ENCODE data around the gene SWAP70. TPM values are rescaled to one million over a fixed set of nuclear protein-coding genes. Genes with fewer than 3 reads are reported as not detected.
A peak's percentile ranks its signal among the peaks of the same experiment; 100 is the strongest.

The SWAP70 gene
- total and polyA plus RNA-seq, 9 of the 15 experiments (the other 6 are each of a cell fraction or from before 2014, with no cell fraction given) = 1.7 to 4.9 (median 3.9) TPM

GRCh38 chr11:9651899-9652748 is 11.8 kb upstream of the SWAP70 start (continued):
- no peak for TF ChIP-seq ZNF449 (CRISPR knock-in tag; IDR thresholded peaks at IDR 0.05)
- no peak for TF ChIP-seq NFATC3 (IDR thresholded peaks at IDR 0.05)
- no peak for TF ChIP-seq ZNF785 (CRISPR knock-in tag; IDR thresholded peaks at IDR 0.05)
- TF ChIP-seq NFIC (IDR thresholded peaks at IDR 0.05) = peak; percentile 48
- TF ChIP-seq GTF2A2 (tag; IDR thresholded peaks at IDR 0.05) = no peak
- peak; percentile 71 for TF ChIP-seq SMARCC2 (IDR thresholded peaks at IDR 0.05; ENCODE audit: low read depth)
- no peak for TF ChIP-seq PTBP1 (IDR thresholded peaks at IDR 0.05; ENCODE audit: low read depth, low read length)
- TF ChIP-seq WHSC1 (IDR thresholded peaks at IDR 0.05; ENCODE audit: low read length) = no peak
- TF ChIP-seq SRSF9 (IDR thresholded peaks at IDR 0.05; ENCODE audit: borderline replicate concordance, low read depth, low read length) = no peak
- no peak for TF ChIP-seq ZNF695 (CRISPR knock-in tag; IDR thresholded peaks at IDR 0.05)
- TF ChIP-seq STAT5A (IDR thresholded peaks at IDR 0.05; ENCODE audit: borderline replicate concordance, low read length) = peak; percentile 65; the same call in 1 of the 2 replicates
- peak; percentile 57; the same call in 1 of the 2 replicates for TF ChIP-seq ESRRA (IDR thresholded peaks at IDR 0.05; ENCODE audit: borderline replicate concordance, low read depth)
- no peak for TF ChIP-seq SIX5 (IDR thresholded peaks at IDR 0.05; ENCODE audit: borderline replicate concordance in 1 of 2, insufficient read depth in 1 of 2, low read depth in 1 of 2, low read length in 2 of 2)
- TF ChIP-seq GABPB2 (CRISPR knock-in tag; conservative IDR thresholded peaks at IDR 0.05) = no peak
- TF ChIP-seq ZNF551 (CRISPR knock-in tag; IDR thresholded peaks at IDR 0.05) = no peak
- peak in 1 of 2 experiments; percentile 30; a peak in 1 of 4 replicates for TF ChIP-seq HDAC1 (IDR thresholded peaks at IDR 0.05)
- TF ChIP-seq ZC3H8 (IDR thresholded peaks at IDR 0.05) = no peak
- no peak for TF ChIP-seq EGR1 (conservative IDR thresholded peaks at IDR 0.05)
- TF ChIP-seq MYBL2 (IDR thresholded peaks at IDR 0.05; ENCODE audit: low read depth) = no peak
- TF ChIP-seq MYBL2 (CRISPR knock-in tag; IDR thresholded peaks at IDR 0.05; ENCODE audit: borderline replicate concordance) = no peak
- no peak for TF ChIP-seq MIER1 (IDR thresholded peaks at IDR 0.05; ENCODE audit: low read depth)
- no peak for TF ChIP-seq SREBF2 (CRISPR knock-in tag; IDR thresholded peaks at IDR 0.05)
- TF ChIP-seq HMBOX1 (IDR thresholded peaks at IDR 0.05) = peak; percentile 92
- peak; percentile 53 for TF ChIP-seq PYGO2 (tag; IDR thresholded peaks at IDR 0.05)
- TF ChIP-seq ZNF121 (CRISPR knock-in tag; conservative IDR thresholded peaks at IDR 0.05) = no peak
- peak; percentile 85 for TF ChIP-seq MEF2D (tag; conservative IDR thresholded peaks at IDR 0.05; ENCODE audit: low read depth)
- TF ChIP-seq TGIF2 (CRISPR knock-in tag; IDR thresholded peaks at IDR 0.05) = no peak
- no peak for TF ChIP-seq TCF7 (IDR thresholded peaks at IDR 0.05; ENCODE audit: borderline replicate concordance)
- no peak for TF ChIP-seq DLX4 (CRISPR knock-in tag; IDR thresholded peaks at IDR 0.05)
- no peak for TF ChIP-seq SMAD3 (CRISPR knock-in tag; conservative IDR thresholded peaks at IDR 0.05)

All from K562 (cell line).